NB4 (cell line): ENCODE data around the gene PIGR.
A peak's percentile ranks its signal among the peaks of the same experiment; 100 is the strongest.

Source experiments
- CTCF ChIP-seq: IDR thresholded peaks from one replicate; pipeline ENCODE4 v1.5.1; 2012; ENCODE audit warnings: low read depth, low read length
- MAX ChIP-seq: IDR thresholded peaks from 2 replicates; pipeline ENCODE4 v1.6.1; 2011; ENCODE audit warnings: low read depth, low read length
- MYC ChIP-seq: IDR thresholded peaks from 2 replicates; pipeline ENCODE4 v1.6.1; 2011; ENCODE audit warnings: low read depth, low read length
- POLR2A ChIP-seq: IDR thresholded peaks from 2 replicates; pipeline ENCODE4 v1.6.1; 2011; ENCODE audit warnings: mild to moderate bottlenecking; ENCODE audit not compliant: insufficient read length; ENCODE audit errors: extremely low read depth

- TF ChIP-seq CTCF (peak; percentile 21), MAX (no peak), POLR2A (no peak), MYC (no peak)
Measured at GRCh38 chr1:206907304-206907991, 38.8 kb downstream of the PIGR start.
